Measurements from ENCODE around the gene BLVRB. TPM values are rescaled to one million over a fixed set of nuclear protein-coding genes. Genes with fewer than 3 reads are reported as not detected.

The BLVRB gene
- polyA plus RNA-seq, 6 donors from 2014 or later: 5.3 to 35.3 (median 24.5) TPM

DNA sequence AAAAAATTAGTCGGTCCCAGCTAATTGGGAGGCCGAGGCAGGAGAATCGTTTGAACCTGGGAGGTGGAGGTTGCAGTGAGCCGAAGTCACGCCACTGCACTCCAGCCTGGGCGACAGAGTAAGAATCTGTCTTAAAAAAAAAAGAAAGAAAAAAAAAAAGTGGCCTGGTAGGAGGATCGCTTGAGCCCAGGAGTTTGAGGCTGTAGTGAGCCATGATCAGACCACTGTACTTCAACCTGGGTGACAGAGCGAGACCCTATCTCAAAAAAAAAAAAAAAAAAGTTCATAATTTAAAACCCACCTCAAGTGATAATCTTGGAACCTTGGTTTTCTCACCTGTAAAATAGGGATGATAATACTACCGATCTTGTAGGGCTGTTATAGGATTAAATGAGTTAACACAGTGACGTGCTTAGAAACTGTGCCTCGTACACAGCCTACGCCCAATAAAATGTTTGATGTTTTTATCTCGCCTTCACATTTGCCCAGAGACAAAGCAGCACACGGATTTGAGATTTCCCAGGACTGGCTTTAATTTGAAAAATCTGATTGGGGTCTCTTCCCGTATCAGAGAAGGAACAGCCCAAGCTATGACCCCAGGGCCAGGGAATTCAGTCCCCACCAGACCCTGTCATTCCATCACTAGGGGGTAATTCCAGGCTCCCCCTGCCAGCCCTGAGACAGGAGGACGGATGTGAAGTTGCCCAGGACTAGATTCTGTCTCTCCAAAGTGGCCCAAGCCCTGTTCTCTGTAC lies 43.4 kb downstream of the BLVRB start:
- Mint-ChIP-seq H3K4me3 (peak overlapping the region; percentile 5 to 92 (median 78)), H3K36me3 (no peaks in the 10 kb centered on the region), H3K27ac (peak overlapping the region in 5 of 6 donors; percentile 54 to 92 (median 63)), H3K9me3 (no peaks in the 10 kb centered on the region), H3K27me3 (peaks cover 0 to 10% (median 0%) of the 10 kb centered on the region in 3 donors), H3K4me1 (peaks cover 25 to 47% (median 30%) of the 10 kb centered on the region in 3 donors)
- DNase-seq: no peak
- ATAC-seq (ENCODE audit: low read depth in 2 of 2): no peak

DNA sequence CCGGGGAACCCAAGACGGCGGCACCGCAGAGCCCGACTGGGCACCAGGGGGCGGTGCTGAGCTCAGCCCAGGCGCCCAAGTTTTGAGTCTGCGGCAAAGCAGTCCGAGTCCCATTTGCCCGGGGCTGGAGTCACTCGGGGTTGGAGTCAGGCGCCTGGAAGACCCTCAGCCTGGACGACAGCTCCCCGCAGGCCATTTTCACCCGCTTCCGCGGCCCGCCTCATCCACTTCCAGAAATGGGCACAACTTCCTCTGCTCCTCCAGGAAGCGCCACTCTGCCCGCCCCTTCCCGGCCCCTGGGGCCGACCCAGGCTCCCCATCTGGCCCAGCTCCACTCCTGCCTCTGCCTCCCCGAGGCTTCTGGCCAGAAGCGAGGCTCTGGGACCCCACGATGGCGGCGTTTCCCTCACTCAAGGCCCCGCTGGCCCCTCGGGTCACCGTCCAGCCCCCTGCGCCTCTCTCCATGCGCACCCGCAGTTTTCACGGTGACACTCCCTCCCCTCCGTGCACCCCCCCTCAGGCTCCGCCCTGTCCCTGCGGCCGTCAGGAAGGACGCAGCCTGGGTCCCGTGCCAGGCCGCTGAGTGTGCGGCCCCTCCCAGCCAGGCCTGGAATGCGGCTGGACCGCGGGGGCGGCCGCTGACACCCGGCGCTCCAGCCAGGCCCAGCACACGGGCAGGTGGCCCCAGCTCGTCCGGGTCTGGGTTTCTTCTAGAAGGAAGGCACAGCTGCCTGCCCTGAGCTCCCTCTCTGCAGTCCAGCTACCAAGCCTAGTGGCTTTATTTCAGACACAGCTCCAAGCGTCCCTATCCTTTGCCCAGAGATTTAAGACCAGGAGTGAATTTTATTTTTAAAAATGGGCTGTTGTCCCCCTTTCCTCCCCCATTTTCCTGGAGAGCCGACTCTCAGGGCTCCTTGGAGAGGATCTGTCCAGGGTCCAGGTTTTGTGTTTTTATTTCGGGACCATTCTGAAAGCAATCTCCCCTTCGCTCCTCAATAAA lies 44.5 kb downstream of the BLVRB start:
- H3K4me3 Mint-ChIP-seq: peak overlapping the region; percentile 80 to 93 (median 89)
- peaks cover 0 to 10% (median 0%) of the 10 kb centered on the region in 3 donors for H3K27me3 Mint-ChIP-seq
- DNase-seq: peak; percentile 80
- no peaks in the 10 kb centered on the region for H3K9me3 Mint-ChIP-seq
- H3K27ac Mint-ChIP-seq: peak overlapping the region; percentile 54 to 94 (median 92)
- H3K4me1 Mint-ChIP-seq: peaks cover 26 to 45% (median 33%) of the 10 kb centered on the region in 3 donors
- ATAC-seq (ENCODE audit: low read depth in 2 of 2): peak; percentile 56 to 59
- H3K36me3 Mint-ChIP-seq: no peaks in the 10 kb centered on the region

DNA sequence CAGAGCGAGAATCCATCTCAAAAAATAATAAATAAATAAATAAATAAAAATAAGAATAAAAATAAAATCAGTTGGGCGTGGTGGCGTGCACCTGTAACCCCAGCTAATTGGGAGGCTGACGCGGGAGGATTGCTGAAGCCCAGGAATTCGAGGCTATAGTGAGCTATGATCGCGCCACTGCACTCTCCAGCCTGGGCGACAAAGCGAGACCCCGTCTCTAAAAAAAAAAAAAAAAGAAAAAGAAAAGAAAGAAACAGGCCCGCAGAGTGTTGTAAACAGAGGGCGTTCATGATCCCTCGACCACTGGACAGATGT lies 45.1 kb downstream of the BLVRB start:
- Mint-ChIP-seq H3K4me3 (peak overlapping the region; percentile 80 to 93 (median 89)), H3K27me3 (peaks cover 0 to 10% (median 0%) of the 10 kb centered on the region in 3 donors), H3K9me3 (no peaks in the 10 kb centered on the region), H3K27ac (peak overlapping the region in 5 of 6 donors; percentile 49 to 94 (median 92)), H3K4me1 (peaks cover 24 to 43% (median 34%) of the 10 kb centered on the region in 3 donors), H3K36me3 (no peaks in the 10 kb centered on the region)
- ATAC-seq (ENCODE audit: low read depth in 2 of 2) (no peak), DNase-seq (no peak)

DNA sequence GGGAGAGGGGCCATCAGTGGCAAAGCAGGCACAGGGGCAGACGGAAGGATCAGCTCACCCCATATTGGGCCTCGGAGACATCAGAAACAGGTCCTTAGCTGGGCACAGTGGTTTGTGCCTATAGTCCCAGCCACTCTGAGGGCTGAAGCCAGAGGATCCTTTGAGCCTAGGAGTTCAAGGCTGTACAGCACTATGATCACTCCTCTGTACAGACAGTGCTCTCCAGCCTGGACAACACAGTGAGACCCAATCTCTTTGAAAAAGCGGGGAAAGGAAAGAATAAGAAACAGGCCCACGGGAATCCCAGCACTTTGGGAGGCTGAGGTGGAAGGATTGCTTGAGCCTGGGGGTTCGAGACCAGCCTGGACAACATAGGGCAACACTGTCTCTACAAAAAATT lies 45.8 kb downstream of the BLVRB start:
- peak overlapping the region in 7 of 8 donors; percentile 35 to 89 (median 77) for H3K4me3 Mint-ChIP-seq
- no peak for ATAC-seq (ENCODE audit: low read depth in 2 of 2)
- H3K27ac Mint-ChIP-seq: peak overlapping the region in 1 of 6 donors; percentile 67
- DNase-seq: no peak
- H3K36me3 Mint-ChIP-seq: no peaks in the 10 kb centered on the region
- no peaks in the 10 kb centered on the region for H3K9me3 Mint-ChIP-seq
- peaks cover 0 to 10% (median 0%) of the 10 kb centered on the region in 3 donors for H3K27me3 Mint-ChIP-seq
- H3K4me1 Mint-ChIP-seq: peaks cover 22 to 40% (median 31%) of the 10 kb centered on the region in 3 donors

DNA sequence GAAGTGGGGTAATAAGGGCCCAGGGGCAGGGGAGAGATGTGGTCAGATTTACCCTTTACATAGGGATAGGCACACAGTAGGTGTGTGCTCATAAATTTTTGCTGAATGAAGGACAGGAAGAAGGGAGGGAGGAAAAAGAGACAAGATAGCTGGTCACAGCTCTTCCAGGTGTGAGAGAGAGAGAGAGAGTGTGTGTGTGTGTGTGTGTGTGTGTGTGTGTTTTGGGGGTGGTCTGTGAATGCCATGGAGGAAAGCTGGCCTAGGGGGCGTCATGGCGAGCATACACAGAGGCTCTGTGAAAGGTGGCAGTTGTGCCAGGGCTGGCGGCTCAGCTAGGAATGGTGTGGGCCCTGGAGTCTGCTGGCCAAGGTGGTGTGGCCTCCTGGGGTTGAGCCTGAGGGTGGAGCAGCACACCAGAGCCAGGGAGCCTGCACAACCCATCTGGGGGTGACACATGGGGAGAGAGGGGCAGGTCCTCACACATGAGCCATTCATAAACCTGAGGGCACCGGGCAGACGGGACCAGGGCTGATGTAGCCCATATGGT lies 46.4 kb downstream of the BLVRB start:
- Mint-ChIP-seq H3K27me3 (peaks cover 0 to 10% (median 0%) of the 10 kb centered on the region in 3 donors), H3K4me3 (peak overlapping the region; percentile 4 to 89 (median 59)), H3K4me1 (peaks cover 15 to 35% (median 25%) of the 10 kb centered on the region in 3 donors), H3K36me3 (no peaks in the 10 kb centered on the region), H3K9me3 (no peaks in the 10 kb centered on the region), H3K27ac (no peak overlapping the region)
- ATAC-seq (ENCODE audit: low read depth in 2 of 2) (no peak), DNase-seq (no peak)

DNA sequence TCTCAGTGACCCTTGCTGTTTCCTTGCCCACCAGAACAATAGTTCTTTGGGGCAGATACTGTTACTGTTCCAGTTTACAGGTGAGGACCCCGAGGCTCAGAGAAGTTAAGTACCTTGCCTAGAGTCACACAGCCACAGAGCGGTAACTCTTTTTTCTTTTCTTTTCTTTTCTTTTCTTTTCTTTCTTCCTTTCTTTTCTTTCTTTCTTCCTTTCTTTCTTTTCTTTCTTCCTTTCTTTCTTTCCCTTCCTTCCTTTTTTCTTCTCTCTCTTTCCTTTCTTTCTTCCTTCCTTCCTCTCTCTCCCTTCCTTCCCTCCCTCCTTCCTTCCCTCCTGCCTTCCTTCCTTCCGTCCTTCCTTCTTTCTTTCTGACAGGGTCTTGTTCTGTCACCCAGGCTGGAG lies 47.5 kb downstream of the BLVRB start:
- Mint-ChIP-seq H3K27ac (peak overlapping the region in 2 of 6 donors; percentile 3 to 62), H3K27me3 (peaks cover 0 to 18% (median 8%) of the 10 kb centered on the region in 3 donors), H3K4me1 (peaks cover 12 to 33% (median 23%) of the 10 kb centered on the region in 3 donors), H3K36me3 (no peaks in the 10 kb centered on the region), H3K9me3 (no peaks in the 10 kb centered on the region), H3K4me3 (peak overlapping the region in 2 of 8 donors; percentile 43 to 61)
- ATAC-seq (ENCODE audit: low read depth in 2 of 2): no peak
- no peak for DNase-seq

DNA sequence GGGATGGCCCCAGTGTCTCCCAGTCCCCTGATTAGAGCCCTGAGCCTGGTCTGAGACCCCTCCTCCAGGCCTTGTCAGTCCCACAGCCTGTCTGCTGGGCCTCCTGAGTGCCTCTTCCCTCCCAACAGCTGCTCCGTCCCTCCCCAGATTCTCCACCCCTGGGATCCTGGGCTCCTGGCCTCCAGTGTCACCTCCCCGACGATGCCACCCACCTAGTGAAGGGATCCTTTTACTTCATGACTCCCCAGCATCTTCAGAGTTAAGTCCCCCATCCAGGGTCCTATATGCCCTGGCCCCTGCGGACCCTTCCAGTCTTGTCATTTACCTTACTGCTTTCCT lies 47.9 kb downstream of the BLVRB start:
- ATAC-seq (ENCODE audit: low read depth in 2 of 2) (no peak), DNase-seq (no peak)
- Mint-ChIP-seq H3K9me3 (no peaks in the 10 kb centered on the region), H3K4me1 (peaks cover 12 to 33% (median 23%) of the 10 kb centered on the region in 3 donors), H3K36me3 (no peaks in the 10 kb centered on the region), H3K27ac (peak overlapping the region in 4 of 6 donors; percentile 3 to 60 (median 50)), H3K4me3 (peak overlapping the region in 2 of 8 donors; percentile 43 to 61), H3K27me3 (peaks cover 0 to 18% (median 8%) of the 10 kb centered on the region in 3 donors)

DNA sequence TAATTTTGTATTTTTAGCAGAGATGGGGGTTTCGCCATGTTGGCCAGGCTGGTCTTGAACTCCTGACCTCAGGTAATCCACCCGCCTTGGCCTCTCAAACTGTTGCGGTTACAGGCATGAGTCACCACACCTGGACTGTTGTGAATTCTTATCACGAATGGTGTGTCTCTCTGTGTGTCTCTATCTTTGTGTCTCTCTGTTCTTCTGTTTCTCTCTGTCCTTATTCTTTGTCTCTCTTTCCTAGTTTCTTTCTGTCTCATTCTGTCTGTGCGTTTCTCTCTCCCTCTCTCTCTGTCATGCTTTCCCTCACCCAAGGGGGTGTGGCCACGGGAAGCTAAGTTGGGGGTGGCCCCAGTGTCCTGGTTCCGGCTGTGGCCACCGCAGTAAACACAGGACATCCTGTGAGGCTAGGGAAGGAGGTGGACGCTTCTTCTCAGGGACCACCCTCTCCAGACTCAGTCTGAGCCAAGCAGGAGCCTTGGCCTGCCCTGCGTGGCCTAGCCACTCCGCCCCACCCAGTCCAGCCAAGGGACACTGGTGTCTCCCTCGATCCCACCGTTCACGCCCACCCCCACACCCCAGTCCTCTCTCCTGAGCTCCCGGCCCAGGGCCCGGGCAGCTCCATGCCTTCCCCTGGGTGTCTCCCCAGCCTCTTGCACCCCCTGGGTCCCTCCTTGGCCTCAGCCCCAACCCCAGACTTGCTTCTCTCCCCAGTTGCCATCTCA lies 48.5 kb downstream of the BLVRB start:
- Mint-ChIP-seq H3K9me3 (no peaks in the 10 kb centered on the region), H3K4me3 (peak overlapping the region in 1 of 8 donors; percentile 42), H3K4me1 (peaks cover 12 to 29% (median 23%) of the 10 kb centered on the region in 3 donors), H3K27me3 (peaks cover 0 to 20% (median 10%) of the 10 kb centered on the region in 3 donors), H3K27ac (peak overlapping the region in 3 of 6 donors; percentile 3 to 60 (median 44)), H3K36me3 (no peaks in the 10 kb centered on the region)
- ATAC-seq (ENCODE audit: low read depth in 2 of 2) (no peak), DNase-seq (no peak)

DNA sequence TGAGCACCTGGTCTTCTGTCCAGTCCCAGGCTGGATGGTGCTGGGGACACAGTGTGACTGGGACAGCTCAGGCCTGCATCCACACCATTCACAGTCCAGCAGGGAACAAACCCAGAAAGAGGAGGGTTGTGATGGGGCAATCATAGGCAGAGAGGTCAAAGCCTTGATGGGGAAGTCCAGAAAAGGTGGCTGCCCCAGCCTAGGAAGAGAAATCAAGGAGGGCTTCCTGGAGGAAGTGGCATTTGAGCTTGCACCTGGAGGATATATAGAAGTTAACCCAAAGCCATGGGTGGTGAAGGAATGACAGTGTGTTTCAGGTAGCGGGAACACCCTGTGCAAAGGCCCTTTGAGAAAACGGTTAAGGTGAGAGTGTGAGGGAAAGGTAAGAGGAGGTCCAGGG lies 49.8 kb downstream of the BLVRB start:
- Mint-ChIP-seq H3K4me3 (peak overlapping the region in 2 of 8 donors; percentile 6 to 47), H3K4me1 (peaks cover 11 to 23% (median 22%) of the 10 kb centered on the region in 3 donors), H3K27me3 (peaks cover 0 to 27% (median 14%) of the 10 kb centered on the region in 3 donors), H3K36me3 (no peaks in the 10 kb centered on the region), H3K27ac (no peak overlapping the region), H3K9me3 (no peaks in the 10 kb centered on the region)
- no peak for DNase-seq
- no peak for ATAC-seq (ENCODE audit: low read depth in 2 of 2)

DNA sequence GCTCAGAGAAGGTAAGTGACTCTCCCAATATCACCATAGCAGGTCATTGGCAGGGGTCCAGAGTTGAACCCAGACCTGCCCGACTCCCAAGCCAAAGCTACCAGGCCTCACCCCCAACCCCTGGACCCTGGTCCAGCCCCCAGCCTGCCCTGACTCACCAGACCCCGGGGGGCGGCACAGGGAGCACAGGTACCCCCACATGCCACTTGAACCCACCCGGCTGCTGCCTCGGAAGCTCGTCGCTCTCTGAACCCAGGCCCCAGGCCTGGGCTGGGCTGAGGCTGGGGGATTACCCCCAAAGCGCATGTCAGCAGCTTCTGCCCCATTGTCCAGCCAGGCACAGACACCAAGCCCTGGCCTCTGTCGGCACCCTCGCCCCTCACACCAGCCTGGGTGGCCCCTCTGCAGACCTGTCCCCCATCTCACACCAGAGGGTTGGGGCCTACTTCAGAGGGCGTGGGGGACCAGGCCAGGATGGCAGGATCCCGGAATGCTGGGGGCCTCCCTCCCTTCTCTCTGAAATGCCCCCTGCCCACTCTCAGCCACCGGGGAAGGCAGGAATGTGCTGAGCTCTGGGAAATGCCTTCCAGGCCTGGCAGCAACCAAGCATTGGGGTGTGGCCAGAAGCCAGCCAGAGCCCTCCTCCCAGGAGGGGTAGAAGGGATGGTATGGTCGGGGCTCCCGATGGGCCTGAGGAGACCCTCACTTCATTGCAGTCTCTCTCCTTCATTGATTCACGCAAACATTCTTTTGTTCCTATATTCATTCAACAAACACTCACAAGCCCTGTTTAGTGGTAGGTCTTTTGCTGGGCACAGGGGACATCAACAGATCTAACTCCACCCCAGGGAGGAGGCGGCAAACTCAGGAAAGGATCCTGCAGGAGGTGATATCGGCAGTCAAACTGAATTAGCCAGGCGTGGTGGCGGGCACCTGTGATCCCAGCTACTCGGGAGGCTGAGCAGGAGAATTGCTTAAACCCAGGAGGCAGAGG lies 50.7 kb downstream of the BLVRB start:
- DNase-seq (no peak), ATAC-seq (ENCODE audit: low read depth in 2 of 2) (no peak)
- no peaks in the 10 kb centered on the region for H3K36me3 Mint-ChIP-seq
- H3K9me3 Mint-ChIP-seq: no peaks in the 10 kb centered on the region
- no peak overlapping the region for H3K27ac Mint-ChIP-seq
- peaks cover 0 to 27% (median 14%) of the 10 kb centered on the region in 3 donors for H3K27me3 Mint-ChIP-seq
- H3K4me1 Mint-ChIP-seq: peaks cover 6 to 22% (median 18%) of the 10 kb centered on the region in 3 donors
- peak overlapping the region in 1 of 8 donors; percentile 47 for H3K4me3 Mint-ChIP-seq

DNA sequence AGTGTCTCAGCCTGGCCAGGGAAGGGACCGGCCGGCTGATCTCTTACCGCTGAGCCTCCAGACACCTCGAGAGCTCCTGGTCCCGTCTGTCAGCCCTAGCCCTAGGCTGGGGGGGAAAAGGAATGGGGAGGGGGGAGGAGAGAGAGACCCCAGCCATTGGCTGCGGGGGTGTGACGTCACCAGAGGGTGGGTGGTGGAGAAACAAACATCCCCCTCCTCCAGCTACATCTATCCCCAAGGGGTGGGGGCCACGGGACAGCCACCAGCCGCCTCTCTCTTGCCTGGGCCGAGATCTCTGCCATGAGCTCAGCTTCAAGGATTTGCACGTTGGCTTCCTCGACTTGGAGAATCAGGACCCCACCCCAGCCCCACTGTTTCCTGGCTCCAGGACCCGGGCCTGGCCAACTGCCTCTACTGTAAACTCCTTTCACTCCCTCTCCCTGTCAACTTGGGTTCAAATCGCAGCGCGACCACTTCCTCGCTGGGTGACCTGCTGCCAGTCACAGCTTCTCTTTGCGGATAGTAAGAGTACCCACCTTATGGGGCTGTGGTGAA lies 52.2 kb downstream of the BLVRB start, which contains the start of gene PRX:
PRX (minus strand) TSS at position 88 of the 555 bp plus-strand sequence. CDS start 5,446 bp downstream, outside the sequence.
- no peaks in the 10 kb centered on the region for H3K36me3 Mint-ChIP-seq
- peak within 1 kb of the TSS in 1 of 8 donors; percentile 3 for H3K4me3 Mint-ChIP-seq
- peaks cover 6 to 19% (median 12%) of the 10 kb centered on the region in 3 donors for H3K4me1 Mint-ChIP-seq
- H3K27me3 Mint-ChIP-seq: peaks cover 0 to 25% (median 14%) of the 10 kb centered on the region in 3 donors
- peak within 1 kb of the TSS in 2 of 6 donors; percentile 19 to 56 for H3K27ac Mint-ChIP-seq
- ATAC-seq (ENCODE audit: low read depth in 2 of 2) (no peak), DNase-seq (no peak)
- no peaks in the 10 kb centered on the region for H3K9me3 Mint-ChIP-seq

Measured in naive B cell (primary cell).